ENCODE measurements around the gene LBP.
"Not testable (repeated sequence)": the region's sequence is repeated elsewhere in the genome, so short reads cannot be mapped to it uniquely, and the experiment has no call there.

The LBP gene

GRCh38 chr20:38402089-38402488 lies 55.8 kb downstream of the LBP start:
- DNase-seq (ENCODE audit: low spot score) = no peak

- DNase-seq (ENCODE audit: low spot score) = no peak
Measured at GRCh38 chr20:38402816-38403215, 56.5 kb downstream of the LBP start.

- no peak for DNase-seq (ENCODE audit: low spot score)
Measured at GRCh38 chr20:38404016-38404415, 57.7 kb downstream of the LBP start.

- DNase-seq (ENCODE audit: low spot score) = no peak
Measured at GRCh38 chr20:38405132-38405531, 58.9 kb downstream of the LBP start.

- DNase-seq (ENCODE audit: low spot score) = no peak
Measured at GRCh38 chr20:38406476-38406875, 60.2 kb downstream of the LBP start.

GRCh38 chr20:38407321-38407720 lies 61.0 kb downstream of the LBP start:
- DNase-seq (ENCODE audit: low spot score) = no peak

- not testable (repeated sequence) for DNase-seq (ENCODE audit: low spot score)
Measured at GRCh38 chr20:38407822-38408221, 61.5 kb downstream of the LBP start.

- no peak for DNase-seq (ENCODE audit: low spot score)
Measured at GRCh38 chr20:38412877-38413577, 66.7 kb downstream of the LBP start.

- DNase-seq (ENCODE audit: low spot score) = no peak
Measured at GRCh38 chr20:38414769-38415450, 68.6 kb downstream of the LBP start.

GRCh38 chr20:38418509-38419204 lies 72.4 kb downstream of the LBP start:
- no peak for DNase-seq (ENCODE audit: low spot score)

GRCh38 chr20:38420388-38421085 lies 74.3 kb downstream of the LBP start:
- DNase-seq (ENCODE audit: low spot score) = no peak

GRCh38 chr20:38421915-38422314 lies 75.6 kb downstream of the LBP start:
- DNase-seq (ENCODE audit: low spot score) = no peak

GRCh38 chr20:38423541-38423940 lies 77.3 kb downstream of the LBP start:
- DNase-seq (ENCODE audit: low spot score) = no peak

- no peak for DNase-seq (ENCODE audit: low spot score)
Measured at GRCh38 chr20:38424401-38424800, 78.1 kb downstream of the LBP start.

GRCh38 chr20:38426006-38426897 lies 80.0 kb downstream of the LBP start:
- no peak for DNase-seq (ENCODE audit: low spot score)
